IPS DF 19.7 (cell line): Measurements from ENCODE around the gene SDC3.

ENCODE experiments used
- DNase-seq: peaks from one replicate; pipeline ENCODE4 v3.0.0-alpha.2; 2013; ENCODE audit warnings: low read depth, low spot score

SDC3 gene

GRCh38 chr1:30905916-30906620, 2.5 kb downstream of the SDC3 start:
- no peak for DNase-seq

- DNase-seq, result no peak
Measured at GRCh38 chr1:30905403-30905802, 3.2 kb downstream of the SDC3 start.

- DNase-seq, result no peak
Measured at GRCh38 chr1:30904962-30905335, 3.6 kb downstream of the SDC3 start.

GRCh38 chr1:30904191-30904961, 4.2 kb downstream of the SDC3 start:
- no peak for DNase-seq

GRCh38 chr1:30903343-30904034, 5.1 kb downstream of the SDC3 start:
- DNase-seq, result no peak

DNA sequence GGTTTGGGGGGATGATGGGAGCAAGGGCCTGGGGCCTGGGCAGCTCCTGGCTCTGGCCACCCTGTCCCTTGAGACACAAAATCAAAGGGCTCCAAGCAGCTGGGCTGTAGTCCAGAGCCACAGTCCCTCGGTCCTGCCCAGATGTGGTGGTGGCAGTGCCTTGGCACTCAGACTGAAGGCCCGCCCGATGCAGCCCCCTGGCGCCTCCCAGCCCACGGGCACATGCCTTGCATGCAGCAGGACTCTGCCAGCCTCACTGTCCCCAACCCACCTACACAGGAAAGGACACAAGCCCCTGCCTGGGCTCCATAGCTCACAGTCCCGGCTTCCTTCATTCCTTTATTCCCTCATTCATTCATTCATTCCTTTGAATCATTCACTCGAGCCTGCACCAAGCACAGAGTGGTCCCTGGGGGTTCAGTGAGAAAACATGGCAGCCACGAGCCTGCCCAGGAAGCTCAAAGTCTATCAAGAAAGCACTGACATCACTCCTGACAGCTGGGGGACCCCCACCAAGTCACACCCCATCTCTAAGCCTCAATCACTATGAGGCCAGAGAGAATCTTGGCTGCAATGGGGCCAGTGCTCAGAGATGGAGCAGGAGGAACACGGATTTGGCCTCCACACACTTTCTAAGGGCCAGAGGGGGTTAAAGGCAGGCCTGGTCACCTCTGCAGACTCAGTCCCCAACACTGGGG, 5.8 kb downstream of the SDC3 start:
- DNase-seq, result no peak

GRCh38 chr1:30901798-30902581, 6.6 kb downstream of the SDC3 start:
- no peak for DNase-seq

GRCh38 chr1:30900931-30901560, 7.5 kb downstream of the SDC3 start:
- DNase-seq, result no peak

- DNase-seq, result no peak
Measured at GRCh38 chr1:30900486-30900885, 8.1 kb downstream of the SDC3 start.

- no peak for DNase-seq
Measured at GRCh38 chr1:30899577-30900389, 8.8 kb downstream of the SDC3 start.

DNA sequence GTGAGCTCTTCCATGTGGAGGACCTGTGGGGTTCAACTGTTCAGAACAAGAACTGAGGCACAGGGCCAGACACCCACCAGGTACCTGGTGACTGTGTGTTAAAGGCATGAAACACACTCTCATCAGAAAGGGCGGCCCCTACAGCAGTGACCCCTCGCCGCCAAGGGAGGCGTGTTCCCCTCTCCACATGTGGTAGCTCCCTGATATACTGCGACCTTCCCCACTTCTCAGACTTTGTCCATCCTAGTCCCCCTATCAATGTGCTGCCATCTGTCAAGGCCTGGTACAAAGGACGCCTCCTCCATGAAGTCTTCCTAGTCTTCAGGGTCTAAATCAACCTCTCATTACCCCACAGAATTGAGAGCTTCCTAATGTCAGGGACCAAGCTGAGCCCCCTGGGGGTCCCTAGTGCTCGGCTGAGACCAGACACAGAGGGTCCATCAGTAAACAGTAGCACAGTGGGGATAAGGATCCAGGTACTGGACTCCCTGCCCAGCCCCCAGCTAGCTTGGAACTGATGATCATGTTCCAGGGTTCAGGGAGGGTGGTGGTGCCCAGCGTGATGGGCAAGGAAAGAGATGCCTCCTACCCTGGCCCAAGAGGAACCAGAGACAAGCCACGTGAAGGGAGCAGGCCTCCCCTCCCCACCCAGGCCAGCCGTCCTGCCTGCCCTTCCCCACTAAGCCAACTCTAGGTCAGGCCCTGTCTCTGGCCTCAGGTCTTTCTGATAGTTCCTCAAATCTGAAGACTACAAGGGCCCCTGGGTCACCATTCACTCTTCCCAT, 10.3 kb downstream of the SDC3 start:
- no peak for DNase-seq

DNA sequence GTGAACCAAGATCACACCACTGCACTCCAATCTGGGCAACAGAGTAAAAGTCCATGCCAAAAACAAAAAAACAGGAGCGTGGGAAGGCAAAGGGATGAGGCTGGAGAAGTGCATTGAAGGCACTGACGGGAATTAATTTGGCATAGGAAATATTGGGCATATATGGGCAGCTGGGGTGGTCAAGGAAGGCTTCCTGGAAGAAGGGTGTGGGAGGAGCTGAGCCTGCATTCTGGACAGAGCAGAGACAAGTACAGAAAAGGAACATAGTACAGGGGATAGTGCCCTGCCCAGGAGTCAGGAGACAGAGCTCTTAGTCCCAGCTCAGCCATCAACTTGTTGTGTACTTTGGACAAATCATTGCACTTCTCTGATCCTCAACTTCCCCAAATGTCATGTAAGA, 11.7 kb downstream of the SDC3 start:
- DNase-seq, result no peak

DNA sequence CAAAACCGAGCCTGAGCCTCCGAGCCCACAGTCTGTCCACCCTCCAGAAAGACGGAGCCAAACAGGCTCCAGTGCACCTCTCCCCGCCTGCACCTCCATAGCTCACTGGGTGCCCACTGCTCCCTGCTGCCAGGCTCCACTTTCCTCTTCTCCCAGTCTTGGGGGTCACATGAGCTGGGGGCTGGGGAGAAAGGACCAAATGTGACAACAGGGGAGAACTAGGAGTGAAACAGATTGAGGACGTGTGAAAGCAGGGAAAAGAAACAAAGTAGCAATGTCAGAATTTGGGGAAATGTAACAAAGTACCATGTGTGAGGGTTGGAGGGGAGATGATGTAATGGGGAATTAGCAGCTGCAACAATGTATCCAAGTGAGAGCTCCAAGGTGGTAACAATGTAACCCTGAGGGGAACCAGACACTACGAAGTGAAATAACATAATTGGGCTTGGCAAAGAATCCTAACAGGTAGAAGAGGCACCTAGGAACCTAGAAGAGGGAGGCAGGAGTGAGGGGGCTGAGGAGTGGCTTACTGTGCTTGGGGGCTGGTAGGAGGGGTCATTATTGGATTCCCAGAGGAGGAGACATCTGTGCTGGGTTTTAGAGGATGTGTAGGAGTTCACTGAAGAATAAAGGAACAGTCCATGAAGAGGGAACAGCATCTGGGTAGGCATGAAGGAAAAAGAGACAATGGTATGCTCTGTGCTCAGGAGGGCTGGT, 12.5 kb downstream of the SDC3 start:
- DNase-seq, result no peak

- no peak for DNase-seq
Measured at GRCh38 chr1:30895382-30895943, 13.1 kb downstream of the SDC3 start.

- DNase-seq, result no peak
Measured at GRCh38 chr1:30894508-30894973, 14.0 kb downstream of the SDC3 start.

GRCh38 chr1:30893776-30894507, 14.6 kb downstream of the SDC3 start:
- no peak for DNase-seq

GRCh38 chr1:30892671-30893073, 15.9 kb downstream of the SDC3 start:
- DNase-seq, result no peak

GRCh38 chr1:30891227-30891552, 17.4 kb downstream of the SDC3 start:
- no peak for DNase-seq
